NCI-H2081 treated with DMSO at 0.1 percent for 48 hours (cell line): Measurements from ENCODE around the gene TBC1D9B.
"Not testable (repeated sequence)": the region's sequence is repeated elsewhere in the genome, so short reads cannot be mapped to it uniquely, and the experiment has no call there.

Source experiments
- DNase-seq: peaks from one replicate; lab custom pipeline; 2025; lab: John Stamatoyannopoulos, UW

The TBC1D9B gene

DNA sequence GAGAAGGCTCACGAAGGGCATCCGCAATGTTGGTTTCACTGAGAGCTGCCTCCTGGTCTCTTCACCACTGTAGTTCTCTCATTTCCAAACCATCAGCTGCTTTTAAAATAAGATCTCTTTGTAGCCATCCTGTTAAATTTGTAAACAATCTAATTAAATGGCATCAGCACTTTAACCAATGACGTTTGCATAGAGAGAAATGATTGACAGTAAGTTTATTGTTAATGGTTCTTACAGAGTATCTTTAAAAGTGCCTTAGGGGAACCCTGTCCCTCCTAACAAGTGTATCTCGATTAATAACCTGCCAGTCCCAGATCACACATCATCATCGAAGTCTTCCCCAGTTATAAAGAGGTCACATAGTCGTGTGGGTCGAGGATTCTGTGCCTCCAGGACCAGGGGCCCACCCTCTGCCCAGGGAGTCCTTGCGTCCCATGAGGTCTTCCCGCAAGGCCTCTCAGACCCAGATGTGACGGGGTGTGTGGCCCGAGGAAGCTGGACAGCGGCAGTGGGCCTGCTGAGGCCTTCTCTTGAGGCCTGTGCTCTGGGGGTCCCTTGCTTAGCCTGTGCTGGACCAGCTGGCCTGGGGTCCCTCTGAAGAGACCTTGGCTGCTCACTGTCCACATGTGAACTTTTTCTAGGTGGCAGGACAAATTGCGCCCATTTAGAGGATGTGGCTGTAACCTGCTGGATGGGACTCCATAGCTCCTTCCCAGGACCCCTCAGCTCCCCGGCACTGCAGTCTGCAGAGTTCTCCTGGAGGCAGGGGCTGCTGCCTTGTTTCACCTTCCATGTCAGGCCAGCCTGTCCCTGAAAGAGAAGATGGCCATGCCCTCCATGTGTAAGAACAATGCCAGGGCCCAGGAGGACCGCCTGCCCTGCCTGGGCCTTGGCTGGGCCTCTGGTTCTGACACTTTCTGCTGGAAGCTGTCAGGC lies 70.4 kb downstream of the TBC1D9B start:
- DNase-seq = no peak

DNA sequence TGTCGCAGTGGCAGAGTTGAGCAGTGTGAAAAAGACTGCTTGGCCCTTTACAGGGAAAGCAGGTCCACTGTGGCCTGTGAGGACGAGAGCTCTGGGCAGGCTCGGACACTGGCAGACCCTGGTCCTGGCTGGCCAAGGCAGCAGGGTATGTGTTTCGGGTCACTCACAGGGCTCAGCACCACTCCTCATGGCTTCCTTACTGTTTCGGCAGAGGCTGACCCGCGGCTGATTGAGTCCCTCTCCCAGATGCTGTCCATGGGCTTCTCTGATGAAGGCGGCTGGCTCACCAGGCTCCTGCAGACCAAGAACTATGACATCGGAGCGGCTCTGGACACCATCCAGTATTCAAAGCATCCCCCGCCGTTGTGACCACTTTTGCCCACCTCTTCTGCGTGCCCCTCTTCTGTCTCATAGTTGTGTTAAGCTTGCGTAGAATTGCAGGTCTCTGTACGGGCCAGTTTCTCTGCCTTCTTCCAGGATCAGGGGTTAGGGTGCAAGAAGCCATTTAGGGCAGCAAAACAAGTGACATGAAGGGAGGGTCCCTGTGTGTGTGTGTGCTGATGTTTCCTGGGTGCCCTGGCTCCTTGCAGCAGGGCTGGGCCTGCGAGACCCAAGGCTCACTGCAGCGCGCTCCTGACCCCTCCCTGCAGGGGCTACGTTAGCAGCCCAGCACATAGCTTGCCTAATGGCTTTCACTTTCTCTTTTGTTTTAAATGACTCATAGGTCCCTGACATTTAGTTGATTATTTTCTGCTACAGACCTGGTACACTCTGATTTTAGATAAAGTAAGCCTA lies 71.3 kb downstream of the TBC1D9B start:
- DNase-seq = no peak

DNA sequence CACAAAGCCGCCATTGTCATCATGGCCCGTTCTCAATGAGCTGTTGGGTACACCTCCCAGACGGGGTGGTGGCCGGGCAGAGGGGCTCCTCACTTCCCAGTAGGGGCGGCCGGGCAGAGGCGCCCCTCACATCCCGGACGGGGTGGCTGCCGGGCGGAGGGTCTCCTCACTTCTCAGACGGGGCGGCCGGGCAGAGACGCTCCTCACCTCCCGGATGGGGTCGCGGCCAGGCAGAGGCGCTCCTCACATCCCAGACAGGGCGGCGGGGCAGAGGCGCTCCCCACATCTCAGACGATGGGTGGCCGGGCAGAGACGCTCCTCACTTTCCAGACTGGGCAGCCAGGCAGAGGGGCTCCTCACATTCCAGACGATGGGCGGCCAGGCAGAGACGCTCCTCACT lies 72.8 kb downstream of the TBC1D9B start:
- DNase-seq = not testable (repeated sequence)

DNA sequence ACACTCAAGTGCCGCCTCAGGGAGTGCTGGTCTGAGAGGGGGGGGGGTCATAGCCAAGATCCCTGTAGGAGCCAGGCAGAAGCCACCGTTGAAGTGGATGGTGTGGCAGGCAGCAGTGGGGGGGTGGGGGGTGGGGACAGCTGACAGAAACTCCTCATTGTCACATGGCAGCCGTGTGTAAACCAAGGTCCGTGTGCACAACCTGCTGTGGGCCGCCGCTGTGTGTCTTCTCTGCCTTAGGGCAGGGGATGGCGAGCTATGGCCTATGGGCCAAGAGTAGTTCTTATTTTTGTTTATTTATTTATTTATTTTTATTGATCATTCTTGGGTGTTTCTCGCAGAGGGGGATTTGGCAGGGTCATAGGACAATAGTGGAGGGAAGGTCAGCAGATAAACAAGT lies 73.6 kb downstream of the TBC1D9B start:
- DNase-seq = no peak

DNA sequence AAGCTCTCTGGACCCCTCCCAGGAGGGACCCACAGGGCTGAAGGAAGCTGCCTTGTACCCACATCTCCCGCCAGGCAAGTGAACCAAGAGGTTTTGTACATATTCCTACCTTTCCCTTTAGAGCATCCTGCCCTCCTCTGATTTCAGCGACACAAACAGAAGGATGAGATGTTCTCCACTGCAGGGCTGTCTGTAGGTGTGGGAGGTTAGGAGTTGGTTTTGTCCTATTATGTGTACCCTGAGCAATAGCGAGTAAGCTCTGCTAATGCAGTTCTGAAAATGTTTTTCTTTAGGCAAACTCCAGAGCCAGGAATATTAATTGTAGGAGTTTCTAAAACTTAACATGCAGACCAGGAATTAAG lies 74.0 kb downstream of the TBC1D9B start:
- no peak for DNase-seq

DNA sequence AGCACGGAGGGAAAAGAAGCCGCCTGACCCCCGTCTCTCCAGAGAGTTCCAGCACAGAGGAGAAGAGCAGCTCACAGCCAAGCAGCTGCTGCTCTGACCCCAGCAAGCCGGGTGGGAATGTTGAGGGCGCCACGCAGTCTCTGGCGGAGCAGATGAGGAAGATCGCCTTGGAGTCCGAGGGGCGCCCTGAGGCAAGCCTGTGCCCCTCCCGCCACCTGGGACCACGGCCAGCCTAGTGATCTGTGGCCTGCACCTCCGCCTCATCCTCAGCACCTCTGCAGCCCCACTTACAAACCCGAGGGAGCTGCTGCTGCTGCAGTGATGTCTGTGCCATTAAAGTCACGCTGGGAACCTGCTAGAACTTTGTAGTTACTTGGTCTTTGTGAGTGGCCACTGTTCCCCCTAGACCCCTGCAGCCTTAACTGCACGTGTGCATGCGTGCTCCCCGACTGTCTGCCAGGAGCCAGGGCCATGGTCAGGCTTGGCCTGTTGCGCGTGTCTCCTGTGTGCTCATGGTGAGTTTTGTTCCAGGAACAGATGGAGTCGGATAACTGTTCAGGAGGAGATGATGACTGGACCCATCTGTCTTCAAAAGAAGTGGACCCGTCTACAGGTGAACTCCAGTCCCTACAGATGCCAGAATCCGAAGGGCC lies 74.5 kb downstream of the TBC1D9B start:
- no peak for DNase-seq

DNA sequence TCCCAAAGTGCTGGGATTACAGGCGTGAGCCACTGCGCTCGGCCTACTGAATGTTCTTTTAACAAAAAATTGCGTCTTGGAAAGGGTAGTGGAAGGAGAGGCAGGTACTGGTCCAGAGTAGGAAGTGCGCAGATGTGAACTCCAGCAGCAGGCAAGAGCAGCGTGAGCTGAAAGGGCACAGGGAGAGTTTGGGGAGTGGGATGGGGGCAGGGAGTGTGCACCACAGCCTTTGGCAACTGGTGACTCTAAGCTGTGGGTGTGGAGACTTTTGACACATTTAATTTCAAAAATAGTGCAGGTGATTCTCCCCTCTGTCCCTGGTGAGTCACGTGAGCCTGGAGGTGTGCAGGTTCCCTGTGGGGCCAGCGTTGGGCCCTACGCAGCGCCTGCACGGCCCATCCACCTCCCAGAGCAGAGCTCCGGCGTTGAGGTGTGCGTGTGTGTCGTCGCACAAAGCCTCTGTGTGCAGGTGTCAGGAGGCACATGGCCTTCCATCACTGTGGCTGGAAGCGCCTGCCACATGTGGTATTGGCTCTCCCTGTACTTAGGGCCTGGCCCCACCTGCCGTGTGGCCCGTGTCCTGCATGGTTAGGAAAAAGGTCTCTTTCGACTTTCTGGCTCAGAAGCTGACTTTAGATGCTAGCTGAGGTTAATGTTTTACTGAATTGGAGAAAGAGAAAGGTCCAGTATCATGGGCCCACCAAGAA lies 75.5 kb downstream of the TBC1D9B start:
- DNase-seq = no peak

DNA sequence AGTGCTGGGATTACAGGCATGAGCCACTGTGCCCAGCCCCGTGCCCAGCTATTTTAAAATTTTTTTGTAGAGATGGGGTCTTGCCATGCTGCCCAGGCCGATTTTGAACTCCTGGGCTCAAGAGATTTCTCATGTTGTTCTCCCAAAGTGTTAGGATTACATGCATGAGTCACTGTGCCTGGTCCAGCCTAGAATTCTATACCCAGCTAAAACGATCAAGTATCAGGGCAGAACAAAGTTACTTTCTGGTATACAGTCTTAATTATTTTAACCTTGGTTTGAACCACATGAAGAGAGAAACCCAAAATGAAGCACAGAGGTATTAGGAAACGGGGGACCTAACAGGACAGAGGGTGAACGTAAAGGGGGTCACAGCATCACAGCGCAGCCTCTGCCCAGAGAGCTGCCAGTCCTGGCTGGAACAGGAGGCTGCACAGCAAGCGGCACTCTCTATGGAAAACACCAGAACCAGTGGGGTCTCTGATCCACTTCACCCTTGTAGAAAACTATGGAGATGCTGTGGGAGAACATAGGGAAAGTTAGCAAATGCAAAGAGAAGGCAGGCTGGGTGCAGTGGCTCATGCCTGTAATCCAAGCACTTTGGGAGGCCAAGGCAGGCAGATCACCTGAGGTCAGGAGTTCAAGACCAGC lies 76.8 kb downstream of the TBC1D9B start:
- DNase-seq = no peak

DNA sequence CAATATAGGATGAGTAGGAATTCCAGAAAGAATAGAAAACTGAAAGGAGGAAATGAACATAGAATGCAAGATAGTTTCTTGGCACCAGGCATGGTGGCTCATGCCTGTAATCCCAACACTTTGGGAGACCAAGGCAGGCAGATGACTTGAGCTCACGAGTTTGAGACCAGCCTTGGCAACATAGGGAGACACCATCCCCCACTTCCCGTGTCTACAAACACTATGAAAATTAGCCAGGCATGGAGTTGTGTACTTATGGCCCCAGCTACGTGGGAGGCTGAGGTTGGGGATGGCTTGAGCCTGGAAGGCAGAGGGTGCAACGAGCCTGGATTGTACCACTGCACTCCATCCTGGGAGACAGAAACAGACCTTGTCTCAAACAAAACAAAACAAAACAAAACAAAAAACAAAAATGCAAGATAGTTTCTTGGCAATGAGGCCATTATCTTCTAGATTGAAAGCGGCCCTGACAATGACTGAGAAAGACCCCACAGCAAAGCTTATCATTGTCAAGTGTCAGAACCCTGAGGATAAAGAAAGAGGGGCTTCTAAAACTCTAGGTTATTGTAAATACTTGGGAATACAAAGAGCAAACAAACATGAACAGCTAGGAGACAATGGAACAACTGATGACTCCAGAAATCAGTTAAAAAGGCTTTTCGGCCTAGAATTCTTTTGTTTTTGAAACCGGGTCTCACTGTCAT lies 77.8 kb downstream of the TBC1D9B start:
- DNase-seq = no peak

DNA sequence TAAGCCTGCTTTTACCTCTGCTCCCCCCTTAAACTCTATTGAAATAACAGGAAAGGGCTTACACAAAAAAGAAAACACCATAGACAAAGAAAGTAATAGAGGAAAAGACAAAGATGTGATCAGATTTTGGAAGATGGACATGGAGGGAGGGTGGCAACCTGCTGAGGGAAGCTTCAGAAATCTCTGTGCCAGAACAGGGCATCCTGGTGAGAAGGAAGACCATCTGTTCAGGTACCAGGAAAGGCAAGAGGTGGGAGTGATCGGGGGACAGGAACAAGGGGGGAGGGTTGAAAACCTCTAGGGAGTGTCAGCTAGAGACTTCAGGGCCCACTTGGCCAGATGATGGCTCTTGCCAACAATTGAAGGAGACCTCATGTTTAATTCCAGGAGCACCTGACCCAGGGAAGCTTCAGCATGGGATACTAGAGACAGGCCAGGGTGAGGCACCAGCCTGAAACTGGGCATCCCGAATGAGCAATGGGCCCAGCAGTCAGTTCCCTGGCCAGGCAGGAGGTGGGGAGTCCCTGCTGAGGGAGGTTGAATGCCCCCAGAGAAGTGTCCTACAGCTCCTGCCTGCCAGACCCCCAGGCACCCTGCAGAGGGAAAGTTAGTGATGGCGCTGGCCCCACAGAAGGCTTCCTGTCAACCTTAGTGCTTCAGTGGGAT lies 78.8 kb downstream of the TBC1D9B start:
- DNase-seq = no peak

DNA sequence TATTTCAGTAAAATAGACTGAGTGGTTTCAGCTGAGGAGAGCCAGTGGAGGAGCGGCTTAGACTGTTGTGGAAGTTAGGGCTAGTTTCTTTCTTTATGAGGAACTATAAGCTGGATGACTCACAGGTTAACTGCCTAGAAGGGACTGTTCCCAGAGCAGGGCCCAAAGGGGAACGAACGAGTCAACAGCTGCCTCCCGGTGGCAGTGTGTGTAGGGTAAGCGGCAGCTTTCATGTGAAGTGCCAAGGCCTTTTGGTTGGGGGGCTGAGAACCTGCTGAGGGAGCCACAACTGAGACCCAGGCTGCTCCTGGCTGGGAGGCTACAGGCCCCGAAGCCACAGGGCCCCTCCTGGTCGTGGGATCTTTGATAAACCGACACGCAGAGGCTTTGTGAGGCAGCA lies 80.0 kb downstream of the TBC1D9B start:
- no peak for DNase-seq

DNA sequence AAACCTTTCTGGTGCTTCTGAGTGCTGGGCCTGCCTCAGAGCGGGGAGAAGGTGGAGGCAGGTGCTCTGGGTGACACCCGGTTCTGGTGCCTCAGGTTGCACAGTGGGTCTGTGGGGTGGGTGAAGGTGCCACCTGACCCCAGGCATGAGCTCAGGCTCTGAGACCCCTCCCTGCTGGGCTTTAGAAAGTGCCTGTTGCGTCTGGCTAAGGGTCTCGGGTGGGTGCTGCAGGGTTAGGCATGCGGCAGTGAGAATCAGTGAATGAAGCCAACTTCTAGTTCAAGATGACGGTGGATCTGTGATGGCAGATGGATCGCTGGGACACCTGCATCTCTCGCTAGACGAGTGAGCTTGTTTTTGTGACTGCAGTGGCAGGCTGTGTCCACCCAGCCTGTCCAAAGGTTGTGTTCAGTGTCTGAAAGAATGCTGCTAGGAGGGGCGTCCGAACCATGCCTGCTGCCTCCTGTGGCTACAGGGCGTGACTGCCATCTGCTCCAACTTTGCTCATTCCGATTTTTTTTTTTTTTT lies 82.0 kb downstream of the TBC1D9B start:
- DNase-seq = no peak

DNA sequence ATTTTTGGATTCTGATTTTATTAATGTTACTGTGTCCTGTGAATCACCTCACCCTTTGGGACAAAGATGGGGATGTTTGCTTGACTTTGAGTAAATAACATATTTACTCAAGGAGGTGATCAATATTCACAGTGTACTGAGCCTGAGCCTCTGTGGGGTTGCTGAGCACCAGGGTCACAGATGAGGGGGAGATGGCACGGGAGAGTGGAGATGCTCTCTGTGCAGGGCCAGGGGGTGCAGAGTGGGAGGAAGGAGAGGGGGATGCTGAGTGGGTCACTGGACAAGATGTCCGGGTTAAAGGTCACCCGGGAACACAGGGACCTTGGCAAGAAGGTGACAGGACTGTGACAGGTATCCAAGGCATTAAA lies 83.0 kb downstream of the TBC1D9B start:
- DNase-seq = no peak

DNA sequence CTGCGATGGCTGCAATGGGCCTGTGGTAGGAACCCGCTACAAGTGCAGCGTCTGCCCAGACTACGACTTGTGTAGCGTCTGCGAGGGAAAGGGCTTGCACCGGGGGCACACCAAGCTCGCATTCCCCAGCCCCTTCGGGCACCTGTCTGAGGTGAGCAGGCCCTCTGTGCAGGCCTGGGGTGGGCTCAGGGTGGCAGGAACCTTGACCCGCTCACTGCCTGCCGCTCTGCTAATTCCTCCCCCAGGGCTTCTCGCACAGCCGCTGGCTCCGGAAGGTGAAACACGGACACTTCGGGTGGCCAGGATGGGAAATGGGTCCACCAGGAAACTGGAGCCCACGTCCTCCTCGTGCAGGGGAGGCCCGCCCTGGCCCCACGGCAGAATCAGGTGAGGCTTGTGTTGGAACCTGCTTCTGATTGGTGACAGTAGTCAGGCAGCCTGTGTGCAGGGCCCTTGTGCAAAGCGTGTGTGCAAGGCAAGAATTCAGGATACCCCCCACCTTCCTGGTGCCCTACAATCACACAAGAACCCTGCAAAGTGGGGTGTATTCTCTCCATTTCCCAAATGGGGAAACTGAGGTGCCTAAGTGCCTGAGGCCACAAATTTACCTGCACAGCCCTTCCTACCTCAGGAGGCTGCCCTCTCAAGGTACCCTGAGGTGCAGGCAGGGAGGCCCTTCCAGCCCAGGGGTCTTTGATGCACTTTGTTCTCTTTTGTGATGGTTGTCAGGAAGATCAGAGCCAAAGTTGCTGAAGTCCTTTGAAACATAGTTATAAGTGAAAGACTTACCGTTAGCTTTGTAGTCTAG lies 83.6 kb downstream of the TBC1D9B start:
- DNase-seq = no peak

DNA sequence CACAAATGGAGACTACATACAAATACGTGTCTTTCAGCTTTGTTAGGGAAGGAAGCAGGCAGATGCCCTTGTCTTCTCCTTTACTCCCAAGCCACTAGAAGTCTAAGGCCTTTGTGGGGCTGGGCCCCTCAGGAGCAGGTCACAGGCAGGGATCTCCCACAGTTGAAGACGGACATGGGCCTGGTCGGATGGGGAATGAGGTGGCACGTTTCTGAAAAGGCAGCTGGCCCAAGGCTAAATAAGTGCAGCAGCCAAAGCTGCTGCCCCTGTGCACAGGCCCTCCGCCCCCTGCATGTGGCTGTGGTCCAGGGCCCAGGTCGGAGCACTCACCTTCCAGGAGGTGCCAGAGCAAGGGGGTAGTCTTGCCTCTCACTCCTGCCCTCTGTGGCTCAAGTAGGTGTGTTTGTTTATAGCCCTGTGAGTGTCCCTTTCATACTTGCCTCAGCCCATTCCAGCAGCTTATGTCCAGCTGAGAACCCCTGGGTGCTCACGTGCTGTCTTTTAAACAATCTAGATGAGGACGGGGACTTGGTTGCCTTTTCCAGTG lies 85.2 kb downstream of the TBC1D9B start:
- DNase-seq = no peak

DNA sequence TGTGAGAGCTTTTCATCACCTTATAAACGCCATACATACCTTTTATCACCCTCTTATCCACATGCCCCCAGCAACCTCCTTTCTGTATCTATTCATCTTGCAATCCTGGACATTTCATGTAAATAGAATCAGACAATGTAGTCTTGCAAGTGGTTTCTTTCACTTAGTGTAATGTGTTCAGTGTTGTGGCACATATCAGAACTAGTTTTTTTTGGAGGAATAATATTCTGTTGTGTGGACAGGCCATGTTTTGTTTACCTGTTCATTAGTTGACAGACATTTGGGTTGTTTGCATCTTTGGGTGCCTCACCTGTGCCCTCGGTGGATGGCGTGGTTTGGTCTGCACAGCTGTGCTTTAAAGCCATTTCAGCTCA lies 85.7 kb downstream of the TBC1D9B start:
- no peak for DNase-seq

DNA sequence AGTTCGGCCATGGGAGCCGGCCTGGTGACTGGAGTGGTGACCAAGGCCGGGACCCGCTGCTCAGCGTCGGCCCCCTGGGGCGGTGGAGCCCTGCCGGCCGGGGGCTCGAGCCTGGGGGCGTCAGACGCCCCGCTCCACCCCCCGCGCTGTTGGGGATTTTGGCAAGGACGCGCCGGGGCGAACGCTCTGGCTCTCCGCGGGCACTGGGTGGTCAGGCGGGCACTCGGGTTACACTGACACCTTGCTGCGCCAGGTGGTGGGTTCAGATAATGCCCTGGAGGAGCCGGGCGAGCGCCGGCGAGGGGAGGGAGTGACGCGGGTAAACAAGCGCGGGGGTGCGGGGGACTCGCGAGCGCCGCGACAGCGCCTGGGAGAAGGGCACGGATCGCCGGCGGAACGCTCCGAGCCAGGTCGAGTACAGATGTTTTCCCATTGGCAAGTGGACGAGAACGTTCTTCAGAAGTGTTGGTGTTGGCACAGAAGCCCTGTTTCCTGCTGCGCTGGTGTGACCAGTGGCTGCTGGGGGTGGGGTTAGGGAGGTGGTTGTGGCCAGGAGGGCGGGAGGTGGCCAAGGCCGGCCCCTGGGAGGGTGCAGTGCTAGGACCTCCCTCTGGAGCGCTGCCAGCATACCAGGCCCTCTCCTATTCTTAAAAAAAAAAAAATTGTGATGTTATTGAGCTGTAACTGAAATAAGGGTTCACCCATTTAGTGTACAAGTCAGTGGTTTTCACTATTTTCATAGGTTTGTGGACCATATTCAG lies 86.2 kb downstream of the TBC1D9B start:
- no peak for DNase-seq
